NCI-H345 treated with DMSO at 0.1 percent for 48 hours (cell line): ENCODE data around the gene ESF1.
"Not testable (repeated sequence)": the region's sequence is repeated elsewhere in the genome, so short reads cannot be mapped to it uniquely, and the experiment has no call there.

ENCODE experiments used
- DNase-seq: peaks from one replicate; lab custom pipeline; 2025; ENCODE audit not compliant: unreplicated experiment; lab: John Stamatoyannopoulos, UW

Gene ESF1

DNA sequence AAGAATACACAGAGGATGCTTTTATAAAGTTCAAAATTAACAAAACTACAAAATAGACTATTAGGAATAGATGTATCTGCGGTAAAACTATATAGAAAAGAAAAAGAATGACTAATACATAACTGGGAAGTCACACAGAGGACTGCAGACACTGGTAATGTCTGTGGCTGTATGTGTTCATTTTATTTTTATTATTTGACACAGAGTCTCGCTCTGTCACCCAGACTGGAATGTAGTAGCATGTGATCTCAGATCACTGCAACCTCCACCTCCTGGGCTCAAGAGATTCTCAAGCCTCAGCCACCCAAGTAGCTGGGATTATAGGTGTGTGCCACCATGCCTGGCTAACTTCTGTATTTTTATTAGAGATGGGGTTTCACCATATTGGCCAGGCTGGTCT, 38.9 kb downstream of the ESF1 start:
- no peak for DNase-seq

DNA sequence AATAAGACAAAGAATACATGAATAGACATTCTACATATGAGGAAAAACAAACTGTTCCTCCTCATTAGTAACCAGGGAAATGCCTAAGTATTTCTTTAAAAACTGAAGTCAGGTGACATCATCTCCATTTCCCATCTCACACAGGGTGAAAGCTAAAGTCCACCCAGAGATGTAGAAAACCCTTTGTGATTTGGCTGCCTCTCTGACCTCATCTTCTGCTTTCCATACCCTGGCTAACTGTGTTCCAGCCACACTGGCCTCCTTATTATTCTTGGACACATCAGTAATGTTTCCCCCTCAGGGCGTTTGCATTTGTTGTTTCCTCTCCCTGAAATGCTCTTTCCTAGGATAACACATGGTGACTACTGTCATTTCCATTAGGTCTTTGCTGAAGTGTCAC, 40.4 kb downstream of the ESF1 start:
- no peak for DNase-seq

DNA sequence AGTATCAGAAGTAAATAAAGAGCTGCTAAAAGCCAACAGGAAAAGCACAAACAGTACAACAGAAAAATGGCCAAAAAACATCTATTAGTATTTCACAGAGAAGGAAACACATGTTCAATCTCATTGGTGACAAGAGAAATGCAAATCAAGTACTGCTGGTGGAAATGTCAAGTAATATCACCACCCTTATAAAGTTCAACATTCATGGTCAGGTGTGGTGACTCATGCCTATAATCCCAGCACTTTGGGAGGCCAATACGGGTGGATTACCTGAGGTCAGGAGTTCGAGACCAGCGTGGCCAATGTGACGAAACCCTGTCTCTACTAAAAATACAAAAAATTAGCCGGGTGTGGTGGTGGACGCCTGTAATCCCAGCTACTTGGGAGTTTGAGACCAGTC, 42.8 kb downstream of the ESF1 start:
- no peak for DNase-seq

- no peak for DNase-seq
These were observed 44.7 kb downstream of the ESF1 start for GRCh38 chr20:13739731-13740649.

- not testable (repeated sequence) for DNase-seq
These were observed 46.5 kb downstream of the ESF1 start for GRCh38 chr20:13738187-13738586.

- no peak for DNase-seq
These were observed 48.1 kb downstream of the ESF1 start for GRCh38 chr20:13736436-13737191.

DNA sequence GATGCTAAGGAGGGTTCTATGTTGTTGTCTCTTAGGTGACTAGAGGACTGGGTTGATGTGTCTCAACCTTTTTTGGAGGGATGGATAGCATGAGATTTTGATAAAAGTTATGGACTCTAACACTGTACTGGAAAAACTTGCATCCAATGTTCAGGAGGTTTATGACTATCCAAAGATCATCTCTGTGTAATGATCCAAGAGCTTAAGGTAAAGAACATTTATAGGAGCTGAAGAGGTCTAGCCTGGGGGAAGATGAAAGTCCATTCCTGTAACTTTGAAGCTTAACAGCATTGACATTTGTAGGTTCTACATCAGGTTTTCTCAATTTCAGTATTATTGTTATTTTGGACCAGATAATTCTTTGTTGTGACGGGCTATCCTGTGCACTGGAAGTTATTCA, 48.9 kb downstream of the ESF1 start:
- no peak for DNase-seq

GRCh38 chr20:13723011-13723410, 61.7 kb downstream of the ESF1 start:
- DNase-seq = no peak

GRCh38 chr20:13718171-13718570, 66.5 kb downstream of the ESF1 start:
- no peak for DNase-seq

DNA sequence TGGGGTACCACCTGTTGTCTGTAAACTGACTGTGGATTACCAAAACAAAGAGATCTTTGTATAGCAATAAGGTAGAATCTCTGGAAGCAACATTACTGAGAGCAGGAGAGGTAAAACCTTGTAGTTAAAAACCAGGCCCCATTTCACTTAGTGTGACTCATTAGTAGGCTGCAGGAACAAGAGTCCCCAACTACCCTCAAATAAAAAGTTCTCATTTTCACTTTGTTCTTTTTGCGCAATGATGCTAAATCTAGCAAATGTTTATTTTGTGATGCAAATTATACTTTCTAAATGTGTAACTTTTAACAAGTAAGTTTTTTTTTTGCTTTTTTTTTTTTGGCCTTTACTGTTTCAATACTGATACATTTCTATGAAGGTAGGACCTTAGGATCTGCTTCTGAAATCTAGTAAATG, 67.1 kb downstream of the ESF1 start:
- DNase-seq = no peak

GRCh38 chr20:13715171-13715570, 69.5 kb downstream of the ESF1 start:
- no peak for DNase-seq

- DNase-seq = no peak
These were observed 76.5 kb downstream of the ESF1 start for GRCh38 chr20:13708234-13708633.

- no peak for DNase-seq
These were observed 81.5 kb downstream of the ESF1 start for GRCh38 chr20:13703265-13703664.

DNA sequence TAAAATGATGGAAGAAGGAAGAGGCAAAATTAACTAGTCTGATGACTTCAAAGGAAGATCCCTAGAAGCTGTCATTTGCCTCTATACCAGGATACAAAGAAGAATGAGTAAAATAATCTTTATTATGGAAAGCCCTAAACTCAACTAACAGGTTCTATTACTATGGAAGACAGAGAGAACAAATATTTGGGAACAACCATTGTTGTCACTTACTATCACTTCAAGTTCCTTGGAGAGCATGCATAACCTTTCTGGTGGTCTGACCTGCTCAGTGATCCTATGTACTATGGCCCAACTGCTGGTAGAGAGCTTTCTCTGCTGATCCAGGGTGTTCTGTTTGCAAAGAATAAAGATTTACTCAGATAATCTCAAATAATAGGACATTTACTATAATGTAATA, 83.2 kb downstream of the ESF1 start:
- DNase-seq = no peak

- no peak for DNase-seq
These were observed 84.0 kb downstream of the ESF1 start for GRCh38 chr20:13700761-13701160.

- DNase-seq = no peak
These were observed 90.1 kb downstream of the ESF1 start for GRCh38 chr20:13694420-13695150.

DNA sequence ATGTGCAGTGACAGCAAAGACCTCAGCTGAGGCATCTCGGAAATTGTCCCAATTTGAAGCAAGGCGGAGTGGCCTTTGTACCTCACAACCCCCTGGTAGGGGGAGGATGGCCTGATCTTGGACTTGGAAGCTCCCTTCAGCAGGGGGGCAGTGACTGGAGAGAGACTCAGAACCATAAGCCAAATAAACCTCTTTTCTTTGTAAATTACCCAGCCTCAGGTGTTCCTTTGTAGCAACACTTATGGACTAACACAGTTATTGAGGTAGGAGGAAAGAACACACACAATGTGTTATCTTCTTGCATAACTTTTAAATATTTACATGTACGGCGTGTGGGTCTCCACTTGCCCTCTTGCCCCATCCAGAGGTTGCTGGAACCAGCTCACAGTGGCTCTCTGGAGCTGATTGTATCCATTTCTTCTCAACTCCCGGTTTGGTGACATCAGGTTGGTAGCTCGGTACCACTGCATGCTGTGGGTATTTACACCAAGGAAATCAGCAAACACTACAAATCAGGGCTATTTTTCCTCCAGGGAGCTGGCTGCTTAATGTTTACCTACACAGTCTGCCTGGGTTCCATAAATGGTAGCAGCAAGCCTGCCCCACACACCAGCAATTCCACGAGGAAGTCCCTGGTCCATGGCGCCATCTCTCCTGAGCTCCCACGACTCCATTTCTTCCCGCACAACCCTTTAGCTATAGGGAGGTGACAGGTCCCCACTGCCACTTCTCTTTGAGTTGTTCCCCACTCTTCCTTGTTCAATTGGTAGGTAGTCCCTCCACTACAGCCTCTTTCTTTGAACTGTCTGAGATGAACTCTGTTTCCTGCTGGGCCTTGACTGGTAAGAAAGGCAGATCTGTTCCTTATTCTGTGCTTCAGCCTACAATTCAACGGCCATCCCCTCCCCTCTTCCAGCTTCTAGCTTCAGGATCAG, 91.7 kb downstream of the ESF1 start:
- DNase-seq = no peak

DNA sequence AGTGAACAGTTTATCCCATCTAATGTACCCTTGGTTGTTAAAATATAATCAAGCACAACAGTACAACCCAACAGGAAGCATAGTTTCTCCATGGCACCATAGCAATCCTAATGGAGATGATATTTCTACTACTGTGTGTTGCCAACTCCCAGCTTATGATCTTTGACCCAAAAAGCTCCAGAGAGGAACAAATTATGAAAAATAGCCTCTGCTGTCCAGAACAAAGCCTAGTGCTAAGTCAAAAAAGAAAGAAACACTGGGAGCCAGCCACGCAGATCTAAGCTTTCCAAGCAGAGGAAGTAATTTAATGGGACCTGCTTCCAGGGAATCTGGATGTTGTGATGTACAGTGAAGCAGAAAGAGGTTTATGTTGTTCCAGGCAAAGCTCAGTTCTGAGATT, 93.8 kb downstream of the ESF1 start:
- DNase-seq = no peak

GRCh38 chr20:13687815-13688214, 96.9 kb downstream of the ESF1 start:
- no peak for DNase-seq

GRCh38 chr20:13685623-13686022, 99.1 kb downstream of the ESF1 start:
- no peak for DNase-seq
